Head of caudate nucleus (tissue), 42 donors: Measurements from ENCODE around the gene SEC61A1.

Experiments used
- DNase-seq, 42 donors: peaks; one replicate each; pipeline versions ENCODE4 v3.0.0 to v3.0.0-alpha.2; 2020 to 2021; ENCODE audit warnings: mixed read lengths in 7 of 42
- intact Hi-C: fragments of 100-400 bp; cut with DNase I; formaldehyde crosslinking; loops from one replicate; pipeline ENCODE4 v1.15.0; 2022

Gene SEC61A1

GRCh38 chr3:128051837-128052594 is at the start of gene SEC61A1:
SEC61A1 (plus strand) TSS chr3:128052437; CDS start chr3:128052553, 116 bp downstream.
- intact Hi-C loops = loop anchor here (10.0 kb wide), 1 partner anchor 563 kb away; no protein-coding TSS in a partner anchor
- DNase-seq = peak; percentile 78 to 97 (median 93)

GRCh38 chr3:128004661-128005060 is 47.6 kb upstream of the SEC61A1 start:
- intact Hi-C loops = no loop called here

GRCh38 chr3:128006061-128007032 is 45.9 kb upstream of the SEC61A1 start:
- DNase-seq = no peak
- intact Hi-C loops = no loop called here

More at GRCh38 chr3:128004661-128005060, 47.6 kb upstream of the SEC61A1 start:
- DNase-seq = no peak

- no peak for DNase-seq
- intact Hi-C loops = no loop called here
Measured at GRCh38 chr3:128007033-128007424, 45.2 kb upstream of the SEC61A1 start.

GRCh38 chr3:128009952-128010846 is 42.0 kb upstream of the SEC61A1 start:
- intact Hi-C loops = no loop called here
- no peak for DNase-seq

GRCh38 chr3:128011140-128011539 is 41.1 kb upstream of the SEC61A1 start:
- peak in 36 of 42 donors; percentile 6 to 66 (median 46) for DNase-seq
- intact Hi-C loops = no loop called here

- no peak for DNase-seq
- intact Hi-C loops = no loop called here
Measured at GRCh38 chr3:128012050-128012449, 40.2 kb upstream of the SEC61A1 start.

- no peak for DNase-seq
- intact Hi-C loops = no loop called here
Measured at GRCh38 chr3:128014548-128014947, 37.7 kb upstream of the SEC61A1 start.

GRCh38 chr3:128016502-128016901 is 35.7 kb upstream of the SEC61A1 start:
- DNase-seq = no peak
- intact Hi-C loops = no loop called here

GRCh38 chr3:128021768-128022372 is 30.4 kb upstream of the SEC61A1 start:
- intact Hi-C loops = no loop called here

GRCh38 chr3:128033102-128033501 is 19.1 kb upstream of the SEC61A1 start:
- intact Hi-C loops = no loop called here
- DNase-seq = no peak

More at GRCh38 chr3:128021768-128022372, 30.4 kb upstream of the SEC61A1 start:
- DNase-seq = no peak

- intact Hi-C loops = no loop called here
- DNase-seq = no peak
Measured at GRCh38 chr3:128036119-128036518, 16.1 kb upstream of the SEC61A1 start.

GRCh38 chr3:128040041-128040440 is 12.2 kb upstream of the SEC61A1 start:
- intact Hi-C loops = no loop called here
- DNase-seq = no peak

GRCh38 chr3:128040660-128041059 is 11.6 kb upstream of the SEC61A1 start:
- intact Hi-C loops = no loop called here
- no peak for DNase-seq

GRCh38 chr3:128041344-128041743 is 10.9 kb upstream of the SEC61A1 start:
- intact Hi-C loops = no loop called here
- no peak for DNase-seq

GRCh38 chr3:128050597-128050996 is 1.6 kb upstream of the SEC61A1 start:
- intact Hi-C loops = loop anchor here (10.0 kb wide), 1 partner anchor 564 kb away; no protein-coding TSS in a partner anchor
- no peak for DNase-seq

- intact Hi-C loops = loop anchor here (10.0 kb wide), 1 partner anchor 563 kb away; no protein-coding TSS in a partner anchor
- peak in 5 of 42 donors; percentile 6 to 37 (median 12) for DNase-seq
Measured at GRCh38 chr3:128051459-128051836, 789 bp upstream of the SEC61A1 start.
